DND-41 (cell line): Measurements from ENCODE around the gene SEMA5A.

ENCODE experiments used
- EZH2 ChIP-seq: IDR thresholded peaks from 3 replicates; pipeline ENCODE4 v1.6.1; 2012; ENCODE audit warnings: borderline replicate concordance, low read depth, mild to moderate bottlenecking, moderate library complexity, low read length, inconsistent platforms; ENCODE audit not compliant: severe bottlenecking
- TF ChIP-seq, protein P1 (sequence below): IDR thresholded peaks from 2 replicates; pipeline ENCODE4 v1.5.1; 2012; ENCODE audit warnings: borderline replicate concordance, low read length, moderate library complexity, mild to moderate bottlenecking; ENCODE audit not compliant: poor library complexity, severe bottlenecking; ENCODE audit errors: extremely low read depth

DNA sequence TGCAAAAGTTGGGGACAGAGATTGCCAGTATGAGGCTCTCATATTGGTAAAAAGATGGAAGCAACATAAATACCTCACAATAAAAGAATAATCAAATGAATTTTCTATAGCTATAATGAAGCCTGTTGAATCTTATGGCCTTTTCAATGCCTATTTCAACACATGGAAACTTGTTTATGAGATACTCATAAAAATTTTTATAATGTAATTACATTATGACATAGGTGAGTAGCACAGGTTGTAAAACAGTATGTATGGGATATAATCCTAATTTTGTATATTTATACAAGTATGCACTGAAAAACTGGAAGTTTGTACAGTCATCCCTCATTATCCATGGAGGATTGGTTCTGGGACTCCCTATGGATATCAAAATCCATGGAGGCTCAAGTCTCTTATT is 21.2 kb upstream of the SEMA5A start:
- TF ChIP-seq, protein P1, sequence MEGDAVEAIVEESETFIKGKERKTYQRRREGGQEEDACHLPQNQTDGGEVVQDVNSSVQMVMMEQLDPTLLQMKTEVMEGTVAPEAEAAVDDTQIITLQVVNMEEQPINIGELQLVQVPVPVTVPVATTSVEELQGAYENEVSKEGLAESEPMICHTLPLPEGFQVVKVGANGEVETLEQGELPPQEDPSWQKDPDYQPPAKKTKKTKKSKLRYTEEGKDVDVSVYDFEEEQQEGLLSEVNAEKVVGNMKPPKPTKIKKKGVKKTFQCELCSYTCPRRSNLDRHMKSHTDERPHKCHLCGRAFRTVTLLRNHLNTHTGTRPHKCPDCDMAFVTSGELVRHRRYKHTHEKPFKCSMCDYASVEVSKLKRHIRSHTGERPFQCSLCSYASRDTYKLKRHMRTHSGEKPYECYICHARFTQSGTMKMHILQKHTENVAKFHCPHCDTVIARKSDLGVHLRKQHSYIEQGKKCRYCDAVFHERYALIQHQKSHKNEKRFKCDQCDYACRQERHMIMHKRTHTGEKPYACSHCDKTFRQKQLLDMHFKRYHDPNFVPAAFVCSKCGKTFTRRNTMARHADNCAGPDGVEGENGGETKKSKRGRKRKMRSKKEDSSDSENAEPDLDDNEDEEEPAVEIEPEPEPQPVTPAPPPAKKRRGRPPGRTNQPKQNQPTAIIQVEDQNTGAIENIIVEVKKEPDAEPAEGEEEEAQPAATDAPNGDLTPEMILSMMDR: no peak
- no peak for TF ChIP-seq EZH2
